Osteoblast (primary cell): ENCODE data around the gene COX5B. TPM values are rescaled to one million over a fixed set of nuclear protein-coding genes. Genes with fewer than 3 reads are reported as not detected.
A peak's percentile ranks its signal among the peaks of the same experiment; 100 is the strongest.

ENCODE experiments used
- DNase-seq: peaks from one replicate; pipeline ENCODE4 v3.0.0; 2011; ENCODE audit warnings: low spot score, mixed read lengths; ENCODE audit not compliant: insufficient read length; ENCODE audit errors: missing footprints
- H2AFZ ChIP-seq: 2 replicates; pipeline ENCODE4 v1.6.0; 2011; ENCODE audit warnings: mild to moderate bottlenecking, low read length
- H3K27ac ChIP-seq: 2 replicates; pipeline ENCODE4 v1.5.1; 2011; ENCODE audit warnings: mild to moderate bottlenecking, low read depth, low read length, moderate library complexity
- H3K27me3 ChIP-seq: 2 replicates; pipeline ENCODE4 v1.6.0; 2012; ENCODE audit warnings: mild to moderate bottlenecking, control low read depth, inconsistent platforms, low read length, moderate library complexity; ENCODE audit not compliant: insufficient read depth
- H3K36me3 ChIP-seq: 2 replicates; pipeline ENCODE4 v1.5.1; 2011; ENCODE audit warnings: mild to moderate bottlenecking, low read length, control low read depth, moderate library complexity; ENCODE audit not compliant: insufficient read depth
- H3K4me1 ChIP-seq: 2 replicates; pipeline ENCODE4 v1.5.1; 2011; ENCODE audit warnings: mild to moderate bottlenecking, low read length, control low read depth, moderate library complexity; ENCODE audit not compliant: insufficient read depth
- H3K4me2 ChIP-seq: 2 replicates; pipeline ENCODE4 v1.6.0; 2011; ENCODE audit warnings: mild to moderate bottlenecking, low read length; ENCODE audit not compliant: insufficient read depth
- H3K4me3 ChIP-seq: fragments of 200-600 bp; sonication (generic); 3 replicates; pipeline ENCODE4 v1.5.1; 2012; ENCODE audit warnings: mild to moderate bottlenecking, low read length, inconsistent platforms; ENCODE audit not compliant: insufficient read depth
- H3K79me2 ChIP-seq: 2 replicates; pipeline ENCODE4 v1.6.0; 2012; ENCODE audit warnings: mild to moderate bottlenecking, low read length, control low read depth, inconsistent platforms; ENCODE audit not compliant: insufficient read depth
- H3K9me3 ChIP-seq: 2 replicates; pipeline ENCODE4 v1.5.1; 2011; ENCODE audit warnings: low read depth, low read length, control low read depth
- H4K20me1 ChIP-seq: 2 replicates; pipeline ENCODE4 v1.6.0; 2012; ENCODE audit warnings: mild to moderate bottlenecking, low read length, control low read depth; ENCODE audit not compliant: insufficient read depth
- small RNA-seq: library from RNA; depleted of rRNA; stranded (forward); fragments of <200 nt; gene quantifications from one replicate; pipeline ENCODE3, GENCODE V24; 2012
- total RNA-seq: library from RNA; depleted of rRNA; stranded (reverse); fragments of >200 nt; gene quantifications from 2 replicates; pipeline ENCODE4 v1.2.3, GENCODE V29; 2012
- TF ChIP-seq, protein P1 (sequence below): IDR thresholded peaks from 2 replicates; pipeline ENCODE4 v1.5.1; 2011; ENCODE audit warnings: mild to moderate bottlenecking, low read depth, low read length, moderate library complexity; ENCODE audit errors: extremely low read depth

COX5B gene
- total RNA-seq, 1 donor: 214 TPM

DNA sequence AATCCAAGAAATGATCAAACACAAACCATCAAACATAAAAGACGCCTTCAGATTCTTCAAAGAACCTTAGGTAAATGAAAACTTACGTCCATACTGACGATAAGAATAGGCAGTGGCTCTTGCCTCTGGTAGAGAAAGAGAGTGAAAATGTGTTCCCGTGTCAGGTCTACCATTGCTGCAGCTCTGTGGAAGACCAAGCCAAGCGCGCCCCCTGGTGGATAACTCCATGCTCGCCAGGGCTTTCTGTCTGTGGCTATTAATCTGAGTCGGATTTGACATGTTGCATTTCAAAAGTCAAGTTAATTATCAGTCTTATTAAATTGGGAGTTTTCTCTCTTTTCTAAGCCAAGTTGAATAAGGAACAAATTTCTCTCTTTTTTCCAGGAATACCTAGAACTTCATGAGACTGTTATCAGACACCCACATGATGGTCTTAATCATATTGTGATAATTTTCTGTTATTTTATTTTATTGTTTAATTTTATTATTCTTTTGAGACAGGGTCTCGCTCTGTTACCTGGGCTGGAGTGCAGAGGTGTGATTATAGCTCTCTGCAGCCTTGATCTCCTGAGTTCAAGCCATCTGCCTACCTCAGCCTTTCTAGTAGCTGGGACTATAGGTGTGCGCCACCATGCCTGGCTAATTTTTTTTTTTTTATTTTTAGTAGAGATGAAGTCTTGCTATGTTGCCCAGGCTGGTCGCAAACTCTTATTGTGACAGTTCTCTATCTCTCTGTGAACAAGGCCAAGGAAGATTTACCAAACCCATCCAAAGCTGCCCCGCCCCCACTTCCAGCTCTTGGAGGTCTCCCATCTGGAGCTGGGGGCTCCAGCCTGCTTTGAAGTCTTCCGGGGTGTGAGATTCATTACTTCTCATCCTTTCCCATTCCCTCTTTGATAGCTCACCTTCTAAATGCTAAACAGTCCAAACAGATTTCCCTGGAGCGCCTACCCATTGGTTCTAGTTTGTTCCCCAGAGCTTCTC is 51.7 kb downstream of the COX5B start:
- Histone ChIP-seq H3K27ac (no peak overlapping the region), H3K27me3 (no peaks in the 10 kb centered on the region), H3K4me2 (peak overlapping the region; percentile 80), H3K4me3 (peak overlapping the region; percentile 61), H2AFZ (peak overlapping the region; percentile 23), H3K9me3 (no peaks in the 10 kb centered on the region), H3K4me1 (peaks cover 11% of the 10 kb centered on the region), H3K79me2 (no peaks in the 10 kb centered on the region), H4K20me1 (no peaks in the 10 kb centered on the region), H3K36me3 (no peaks in the 10 kb centered on the region)
- TF ChIP-seq, protein P1, sequence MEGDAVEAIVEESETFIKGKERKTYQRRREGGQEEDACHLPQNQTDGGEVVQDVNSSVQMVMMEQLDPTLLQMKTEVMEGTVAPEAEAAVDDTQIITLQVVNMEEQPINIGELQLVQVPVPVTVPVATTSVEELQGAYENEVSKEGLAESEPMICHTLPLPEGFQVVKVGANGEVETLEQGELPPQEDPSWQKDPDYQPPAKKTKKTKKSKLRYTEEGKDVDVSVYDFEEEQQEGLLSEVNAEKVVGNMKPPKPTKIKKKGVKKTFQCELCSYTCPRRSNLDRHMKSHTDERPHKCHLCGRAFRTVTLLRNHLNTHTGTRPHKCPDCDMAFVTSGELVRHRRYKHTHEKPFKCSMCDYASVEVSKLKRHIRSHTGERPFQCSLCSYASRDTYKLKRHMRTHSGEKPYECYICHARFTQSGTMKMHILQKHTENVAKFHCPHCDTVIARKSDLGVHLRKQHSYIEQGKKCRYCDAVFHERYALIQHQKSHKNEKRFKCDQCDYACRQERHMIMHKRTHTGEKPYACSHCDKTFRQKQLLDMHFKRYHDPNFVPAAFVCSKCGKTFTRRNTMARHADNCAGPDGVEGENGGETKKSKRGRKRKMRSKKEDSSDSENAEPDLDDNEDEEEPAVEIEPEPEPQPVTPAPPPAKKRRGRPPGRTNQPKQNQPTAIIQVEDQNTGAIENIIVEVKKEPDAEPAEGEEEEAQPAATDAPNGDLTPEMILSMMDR: peak; percentile 94
- peak; percentile 85 for DNase-seq

Small RNAs within 50 kb of the gene (small RNA-seq; reads per million reads assigned to genes)
- gene RNU4-8P: not detected

Other genes starting within 250 kb of the COX5B start
- 49.9 and 60.4 TPM in 2 replicates for gene ANKRD36B, start 56.2 kb upstream of the COX5B start, total RNA-seq
- gene ACTR1B, start 18.0 kb downstream of the COX5B start, total RNA-seq: 44.9 and 53.6 TPM in 2 replicates
- gene C2orf92, start 23.7 kb downstream of the COX5B start, total RNA-seq: 2.5 and 3.2 TPM in 2 replicates
- gene ZAP70, start 67.5 kb downstream of the COX5B start, total RNA-seq: under 0.01 TPM in 2 replicates